ENCODE results near the gene SLC30A5.

The SLC30A5 gene

DNA sequence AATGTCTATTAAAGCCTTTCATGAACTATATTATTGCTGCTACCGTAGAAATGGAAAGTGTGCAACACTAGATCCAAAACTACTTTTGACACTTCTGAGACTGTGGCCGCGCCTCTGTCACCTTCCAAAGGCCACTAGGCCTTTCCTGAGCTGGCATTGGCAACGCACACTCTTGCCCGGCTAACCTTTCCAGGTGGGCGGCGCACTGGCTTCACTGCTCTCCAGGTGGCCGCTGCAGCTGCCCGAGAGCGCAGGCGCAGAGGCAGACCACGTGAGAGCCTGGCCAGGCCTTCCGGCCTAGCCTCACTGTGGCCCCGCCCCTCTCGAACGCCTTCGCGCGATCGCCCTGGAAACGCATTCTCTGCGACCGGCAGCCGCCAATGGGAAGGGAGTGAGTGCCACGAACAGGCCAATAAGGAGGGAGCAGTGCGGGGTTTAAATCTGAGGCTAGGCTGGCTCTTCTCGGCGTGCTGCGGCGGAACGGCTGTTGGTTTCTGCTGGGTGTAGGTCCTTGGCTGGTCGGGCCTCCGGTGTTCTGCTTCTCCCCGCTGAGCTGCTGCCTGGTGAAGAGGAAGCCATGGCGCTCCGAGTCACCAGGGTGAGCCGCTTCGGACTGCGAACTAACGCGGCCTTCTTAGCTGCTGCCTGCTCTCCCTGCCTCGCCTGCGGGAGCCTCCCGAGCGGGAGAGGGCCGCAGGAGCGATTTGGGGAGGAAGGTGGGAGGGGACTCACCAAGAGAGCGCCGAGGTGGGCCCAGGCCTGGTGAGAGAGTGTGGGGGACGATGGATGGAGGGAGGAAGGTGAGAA, 73.1 kb downstream of the SLC30A5 start, which contains the start of gene CCNB1:
CCNB1 (plus strand) TSS at position 465 of the 807 bp plus-strand sequence; CDS start at position 578, 113 bp downstream.
- H3K9me3 Mint-ChIP-seq, result no peaks in the 10 kb centered on the region
- peaks cover 22% of the 10 kb centered on the region for H3K36me3 Mint-ChIP-seq (ENCODE audit: low read depth)
- peaks cover 24% of the 10 kb centered on the region for H3K4me1 Mint-ChIP-seq
- no peaks in the 10 kb centered on the region for H3K27me3 Mint-ChIP-seq (ENCODE audit: low read depth)
- TF ChIP-seq, protein P1, sequence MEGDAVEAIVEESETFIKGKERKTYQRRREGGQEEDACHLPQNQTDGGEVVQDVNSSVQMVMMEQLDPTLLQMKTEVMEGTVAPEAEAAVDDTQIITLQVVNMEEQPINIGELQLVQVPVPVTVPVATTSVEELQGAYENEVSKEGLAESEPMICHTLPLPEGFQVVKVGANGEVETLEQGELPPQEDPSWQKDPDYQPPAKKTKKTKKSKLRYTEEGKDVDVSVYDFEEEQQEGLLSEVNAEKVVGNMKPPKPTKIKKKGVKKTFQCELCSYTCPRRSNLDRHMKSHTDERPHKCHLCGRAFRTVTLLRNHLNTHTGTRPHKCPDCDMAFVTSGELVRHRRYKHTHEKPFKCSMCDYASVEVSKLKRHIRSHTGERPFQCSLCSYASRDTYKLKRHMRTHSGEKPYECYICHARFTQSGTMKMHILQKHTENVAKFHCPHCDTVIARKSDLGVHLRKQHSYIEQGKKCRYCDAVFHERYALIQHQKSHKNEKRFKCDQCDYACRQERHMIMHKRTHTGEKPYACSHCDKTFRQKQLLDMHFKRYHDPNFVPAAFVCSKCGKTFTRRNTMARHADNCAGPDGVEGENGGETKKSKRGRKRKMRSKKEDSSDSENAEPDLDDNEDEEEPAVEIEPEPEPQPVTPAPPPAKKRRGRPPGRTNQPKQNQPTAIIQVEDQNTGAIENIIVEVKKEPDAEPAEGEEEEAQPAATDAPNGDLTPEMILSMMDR (IDR thresholded peaks at IDR 0.05; ENCODE audit: unreplicated experiment in 3 of 3), result no peak
- peak within 1 kb of the TSS; percentile 69 to 96 (median 85) for H3K27ac Mint-ChIP-seq
- H3K4me3 Mint-ChIP-seq, result peak within 1 kb of the TSS; percentile 95 to 98 (median 98)

DNA sequence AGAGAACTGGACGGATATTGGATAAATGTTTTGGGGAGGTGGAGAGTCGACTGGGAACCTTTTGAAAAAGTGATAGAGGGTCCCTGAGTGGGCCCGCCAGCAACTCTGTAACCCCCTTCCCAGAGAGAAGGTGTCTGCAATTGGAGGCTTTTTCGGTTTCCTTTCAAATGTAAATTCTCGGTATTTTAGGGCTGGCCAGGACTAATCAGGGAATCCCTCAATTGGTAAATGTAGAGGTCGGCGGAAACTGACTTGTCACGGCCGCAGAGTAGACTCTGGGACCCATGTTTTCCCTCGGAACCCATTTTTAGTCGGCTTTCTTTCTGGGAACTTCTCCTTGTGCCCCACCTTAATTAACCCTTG, 73.7 kb downstream of the SLC30A5 start:
- Mint-ChIP-seq H3K4me1 (peaks cover 24% of the 10 kb centered on the region), H3K9me3 (no peaks in the 10 kb centered on the region), H3K36me3 (ENCODE audit: low read depth) (peaks cover 25% of the 10 kb centered on the region), H3K4me3 (peak overlapping the region; percentile 95 to 98 (median 98)), H3K27me3 (ENCODE audit: low read depth) (no peaks in the 10 kb centered on the region), H3K27ac (peak overlapping the region; percentile 69 to 96 (median 85))
- TF ChIP-seq, protein P1 (IDR thresholded peaks at IDR 0.05; ENCODE audit: unreplicated experiment in 3 of 3), result no peak

DNA sequence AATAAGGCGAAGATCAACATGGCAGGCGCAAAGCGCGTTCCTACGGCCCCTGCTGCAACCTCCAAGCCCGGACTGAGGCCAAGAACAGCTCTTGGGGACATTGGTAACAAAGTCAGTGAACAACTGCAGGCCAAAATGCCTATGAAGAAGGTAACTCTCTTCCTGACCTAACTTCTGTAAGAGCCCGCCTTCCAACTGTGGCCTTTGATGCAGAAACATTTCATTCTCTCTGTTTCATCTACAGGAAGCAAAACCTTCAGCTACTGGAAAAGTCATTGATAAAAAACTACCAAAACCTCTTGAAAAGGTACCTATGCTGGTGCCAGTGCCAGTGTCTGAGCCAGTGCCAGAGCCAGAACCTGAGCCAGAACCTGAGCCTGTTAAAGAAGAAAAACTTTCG, 74.1 kb downstream of the SLC30A5 start:
- Mint-ChIP-seq H3K27me3 (ENCODE audit: low read depth) (no peaks in the 10 kb centered on the region), H3K36me3 (ENCODE audit: low read depth) (peaks cover 30% of the 10 kb centered on the region), H3K4me3 (peak overlapping the region; percentile 95 to 98 (median 98)), H3K9me3 (no peaks in the 10 kb centered on the region), H3K27ac (peak overlapping the region; percentile 69 to 96 (median 85)), H3K4me1 (peaks cover 24% of the 10 kb centered on the region)
- TF ChIP-seq, protein P1 (IDR thresholded peaks at IDR 0.05; ENCODE audit: unreplicated experiment in 3 of 3), result no peak

DNA sequence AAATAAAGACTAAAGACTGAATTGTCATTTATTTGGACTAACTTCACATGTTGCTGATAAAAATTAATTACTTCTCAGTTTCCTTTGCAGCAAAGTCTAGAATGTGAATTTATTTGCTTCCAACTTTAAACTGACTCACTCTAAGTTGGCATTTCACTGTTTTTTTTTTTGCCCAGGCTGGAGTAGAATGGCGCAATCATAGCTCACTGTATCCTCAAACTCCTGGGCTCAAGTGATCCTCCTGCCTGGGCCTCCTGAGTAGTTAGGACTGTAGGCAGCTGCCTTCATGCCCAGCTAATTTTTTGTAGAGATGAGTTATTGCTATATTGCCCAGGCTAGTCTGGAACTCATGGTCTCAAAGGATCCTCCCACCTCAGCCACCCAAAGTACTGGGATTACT, 76.7 kb downstream of the SLC30A5 start:
- Mint-ChIP-seq H3K27me3 (ENCODE audit: low read depth) (no peaks in the 10 kb centered on the region), H3K4me1 (peaks cover 24% of the 10 kb centered on the region), H3K9me3 (no peaks in the 10 kb centered on the region), H3K27ac (no peak overlapping the region), H3K36me3 (ENCODE audit: low read depth) (peaks cover 51% of the 10 kb centered on the region), H3K4me3 (no peak overlapping the region)
- TF ChIP-seq, protein P1 (IDR thresholded peaks at IDR 0.05; ENCODE audit: unreplicated experiment in 3 of 3), result no peak

DNA sequence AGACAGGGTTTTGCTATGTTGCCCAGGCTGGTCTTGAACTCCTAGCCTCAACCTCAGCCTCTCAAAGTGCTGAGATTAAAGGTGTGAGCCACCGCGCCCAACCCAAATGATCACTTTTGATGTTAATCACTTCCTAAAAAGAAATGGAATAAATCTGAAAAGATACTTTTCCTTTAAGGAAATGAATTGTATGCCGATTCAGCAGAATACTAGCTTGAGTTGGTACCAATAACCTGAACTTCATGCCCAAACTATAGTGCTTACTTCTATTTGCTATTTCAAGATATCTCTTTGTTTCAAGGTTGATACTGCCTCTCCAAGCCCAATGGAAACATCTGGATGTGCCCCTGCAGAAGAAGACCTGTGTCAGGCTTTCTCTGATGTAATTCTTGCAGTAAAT, 77.2 kb downstream of the SLC30A5 start:
- no peak overlapping the region for H3K4me3 Mint-ChIP-seq
- peaks cover 52% of the 10 kb centered on the region for H3K36me3 Mint-ChIP-seq (ENCODE audit: low read depth)
- no peaks in the 10 kb centered on the region for H3K9me3 Mint-ChIP-seq
- TF ChIP-seq, protein P1 (IDR thresholded peaks at IDR 0.05; ENCODE audit: unreplicated experiment in 3 of 3), result no peak
- H3K4me1 Mint-ChIP-seq, result peaks cover 24% of the 10 kb centered on the region
- no peak overlapping the region for H3K27ac Mint-ChIP-seq
- H3K27me3 Mint-ChIP-seq (ENCODE audit: low read depth), result no peaks in the 10 kb centered on the region
